Measurements from ENCODE around the gene CACNA2D3. TPM values are rescaled to one million over a fixed set of nuclear protein-coding genes. Genes with fewer than 3 reads are reported as not detected.

CACNA2D3 gene
- polyA plus RNA-seq, 2 of the 4 experiments (the other 2 are of a cell fraction), result 0.04 to 0.05 TPM

DNA sequence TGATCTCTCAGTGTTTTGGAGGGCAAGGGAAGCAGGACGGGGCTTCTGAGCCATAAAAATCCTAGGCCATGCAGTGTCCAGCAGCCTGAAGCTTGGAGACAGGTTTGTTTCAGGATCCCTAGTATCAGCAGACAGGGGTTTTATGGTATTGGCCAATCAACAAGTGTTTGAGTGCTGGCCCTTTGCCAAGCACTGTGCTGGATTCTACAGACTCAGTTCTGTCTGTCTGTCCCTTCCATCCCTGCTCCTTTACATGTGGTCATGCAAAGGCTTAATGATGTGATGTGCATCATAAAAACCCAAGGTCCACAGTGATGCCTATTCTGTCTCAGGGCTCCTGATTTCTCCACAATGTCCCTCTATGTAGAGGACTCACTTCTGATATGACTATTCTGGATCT is 621.4 kb downstream of the CACNA2D3 start (continued):
- no peak for TF ChIP-seq BCL3 (IDR thresholded peaks at IDR 0.05)
- TF ChIP-seq KDM1A (IDR thresholded peaks at IDR 0.05; ENCODE audit: low read depth), result no peak
- TF ChIP-seq FOXS1 (CRISPR knock-in tag; IDR thresholded peaks at IDR 0.05), result no peak
- TF ChIP-seq, protein P1, sequence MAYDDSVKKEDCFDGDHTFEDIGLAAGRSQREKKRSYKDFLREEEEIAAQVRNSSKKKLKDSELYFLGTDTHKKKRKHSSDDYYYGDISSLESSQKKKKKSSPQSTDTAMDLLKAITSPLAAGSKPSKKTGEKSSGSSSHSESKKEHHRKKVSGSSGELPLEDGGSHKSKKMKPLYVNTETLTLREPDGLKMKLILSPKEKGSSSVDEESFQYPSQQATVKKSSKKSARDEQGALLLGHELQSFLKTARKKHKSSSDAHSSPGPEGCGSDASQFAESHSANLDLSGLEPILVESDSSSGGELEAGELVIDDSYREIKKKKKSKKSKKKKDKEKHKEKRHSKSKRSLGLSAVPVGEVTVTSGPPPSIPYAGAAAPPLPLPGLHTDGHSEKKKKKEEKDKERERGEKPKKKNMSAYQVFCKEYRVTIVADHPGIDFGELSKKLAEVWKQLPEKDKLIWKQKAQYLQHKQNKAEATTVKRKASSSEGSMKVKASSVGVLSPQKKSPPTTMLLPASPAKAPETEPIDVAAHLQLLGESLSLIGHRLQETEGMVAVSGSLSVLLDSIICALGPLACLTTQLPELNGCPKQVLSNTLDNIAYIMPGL (CRISPR knock-in tag; IDR thresholded peaks at IDR 0.05; ENCODE audit: borderline replicate concordance), result no peak
- TF ChIP-seq, protein P2, sequence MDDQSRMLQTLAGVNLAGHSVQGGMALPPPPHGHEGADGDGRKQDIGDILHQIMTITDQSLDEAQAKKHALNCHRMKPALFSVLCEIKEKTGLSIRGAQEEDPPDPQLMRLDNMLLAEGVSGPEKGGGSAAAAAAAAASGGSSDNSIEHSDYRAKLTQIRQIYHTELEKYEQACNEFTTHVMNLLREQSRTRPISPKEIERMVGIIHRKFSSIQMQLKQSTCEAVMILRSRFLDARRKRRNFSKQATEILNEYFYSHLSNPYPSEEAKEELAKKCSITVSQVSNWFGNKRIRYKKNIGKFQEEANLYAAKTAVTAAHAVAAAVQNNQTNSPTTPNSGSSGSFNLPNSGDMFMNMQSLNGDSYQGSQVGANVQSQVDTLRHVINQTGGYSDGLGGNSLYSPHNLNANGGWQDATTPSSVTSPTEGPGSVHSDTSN (IDR thresholded peaks at IDR 0.05), result no peak
- TF ChIP-seq ELK1 (IDR thresholded peaks at IDR 0.05; ENCODE audit: low read depth, low read length), result no peak
- no peak for TF ChIP-seq SREBF2 (IDR thresholded peaks at IDR 0.05)

GRCh38 chr3:54744291-54744690 is 621.9 kb downstream of the CACNA2D3 start:
- Histone ChIP-seq H3K4me1 (no peaks in the 10 kb centered on the region), H3K27ac (no peak overlapping the region), H3K4me3 (no peak overlapping the region), H3K4me2 (no peak overlapping the region), H3K9me3 (no peaks in the 10 kb centered on the region)
- TF ChIP-seq NFE2L2 (conservative IDR thresholded peaks at IDR 0.05; ENCODE audit: low read length) (no peak), ZC3H11A (IDR thresholded peaks at IDR 0.05) (no peak), RCOR1 (IDR thresholded peaks at IDR 0.05; ENCODE audit: low read depth, low read length) (no peak), BHLHE40 (IDR thresholded peaks at IDR 0.05; ENCODE audit: low read depth, low read length) (no peak), SMC3 (IDR thresholded peaks at IDR 0.05) (no peak), ESRRA (IDR thresholded peaks at IDR 0.05; ENCODE audit: borderline replicate concordance, low read length) (no peak), PHF8 (IDR thresholded peaks at IDR 0.05; ENCODE audit: borderline replicate concordance, low read depth) (no peak), BCL3 (IDR thresholded peaks at IDR 0.05) (no peak)
- TF ChIP-seq, protein P1 (CRISPR knock-in tag; IDR thresholded peaks at IDR 0.05; ENCODE audit: borderline replicate concordance), result no peak
- ATAC-seq (no peak), DNase-seq (ENCODE audit: low read depth in 1 of 2, low spot score in 1 of 2) (no peak), FAIRE-seq (no peak)
- 0% methylated on average over 1 of the region's 1 CpG for WGBS (ENCODE audit: missing lambda C conversion rate)
- POLR2A ChIA-PET, result no interaction called here
- CTCF ChIA-PET, result no interaction called here

DNA sequence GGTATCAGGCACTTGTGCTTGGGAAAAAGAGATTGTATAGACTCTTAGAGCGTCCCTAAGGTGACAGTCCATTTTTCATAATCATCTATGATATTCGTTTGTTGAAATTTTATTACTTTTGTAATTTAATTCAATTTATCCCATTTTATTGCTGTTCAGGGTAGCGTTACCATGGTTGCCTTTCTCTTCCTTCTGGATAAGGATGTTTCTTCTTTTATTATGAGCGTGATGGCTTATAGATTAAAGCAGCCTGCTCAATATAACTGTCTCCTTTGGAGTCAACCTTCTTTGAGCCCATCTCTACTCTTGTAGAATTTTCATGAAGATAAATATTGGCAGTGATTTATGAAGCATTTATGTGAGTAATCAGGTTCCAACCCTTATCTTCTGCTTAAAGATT is 623.5 kb downstream of the CACNA2D3 start:
- no peaks in the 10 kb centered on the region for H3K9me3 ChIP-seq
- no peak overlapping the region for H3K27ac ChIP-seq
- TF ChIP-seq ATOH8 (CRISPR knock-in tag; IDR thresholded peaks at IDR 0.05; ENCODE audit: low read depth) (no peak), CHD4 (IDR thresholded peaks at IDR 0.05; ENCODE audit: borderline replicate concordance) (no peak), MAX (IDR thresholded peaks at IDR 0.05) (no peak), ZC3H11A (IDR thresholded peaks at IDR 0.05) (no peak), MYC (IDR thresholded peaks at IDR 0.05; ENCODE audit: borderline replicate concordance, low read length) (no peak), NR3C1 (IDR thresholded peaks at IDR 0.05) (no peak), EHF (CRISPR knock-in tag; IDR thresholded peaks at IDR 0.05) (no peak), ZNF302 (CRISPR knock-in tag; IDR thresholded peaks at IDR 0.05) (no peak), ZSCAN20 (CRISPR knock-in tag; IDR thresholded peaks at IDR 0.05) (no peak)
- TF ChIP-seq, protein P3, sequence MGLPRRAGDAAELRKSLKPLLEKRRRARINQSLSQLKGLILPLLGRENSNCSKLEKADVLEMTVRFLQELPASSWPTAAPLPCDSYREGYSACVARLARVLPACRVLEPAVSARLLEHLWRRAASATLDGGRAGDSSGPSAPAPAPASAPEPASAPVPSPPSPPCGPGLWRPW (IDR thresholded peaks at IDR 0.05), result no peak
- ATAC-seq, result no peak
- DNase-seq (ENCODE audit: low read depth in 1 of 2, low spot score in 1 of 2), result no peak
- no peak overlapping the region for H3K4me3 ChIP-seq
- CTCF ChIA-PET, result no interaction called here
- POLR2A ChIA-PET, result no interaction called here
- no peak overlapping the region for H3K4me2 ChIP-seq
- H3K4me1 ChIP-seq, result no peaks in the 10 kb centered on the region
- no peak for FAIRE-seq
- WGBS (ENCODE audit: missing lambda C conversion rate), result 16% methylated on average over 4 of the region's 4 CpGs

Data from A549 (cell line).